ENCODE results near the gene CDH11.

- no peak for TF ChIP-seq CTCF (conservative IDR thresholded peaks at IDR 0.05; ENCODE audit: low read length)
- no peak for TF ChIP-seq EZH2phosphoT487 (IDR thresholded peaks at IDR 0.05; ENCODE audit: borderline replicate concordance, low read depth, low read length)
These were observed 205.8 kb downstream of the CDH11 start for GRCh38 chr16:64916051-64916450.

Data from OCI-LY7 (cell line).